GM12865 (cell line): ENCODE results near the gene THSD7B.
"Not testable (repeated sequence)": the region's sequence is repeated elsewhere in the genome, so short reads cannot be mapped to it uniquely, and the experiment has no call there.

Experiments
- DNase-seq: peaks from one replicate; pipeline ENCODE4 v3.0.0; 2010; ENCODE audit warnings: low read depth
- H3K4me3 ChIP-seq: 2 replicates; pipeline ENCODE4 v1.5.1; 2011; ENCODE audit warnings: mild to moderate bottlenecking, low read depth, low read length, control low read depth
- TF ChIP-seq, protein P1 (sequence below): IDR thresholded peaks from 2 replicates; pipeline ENCODE4 v1.5.1; 2011; ENCODE audit warnings: low read length, control low read depth, low read depth, inconsistent platforms; ENCODE audit not compliant: insufficient read depth; ENCODE audit errors: missing control alignments

THSD7B gene

DNA sequence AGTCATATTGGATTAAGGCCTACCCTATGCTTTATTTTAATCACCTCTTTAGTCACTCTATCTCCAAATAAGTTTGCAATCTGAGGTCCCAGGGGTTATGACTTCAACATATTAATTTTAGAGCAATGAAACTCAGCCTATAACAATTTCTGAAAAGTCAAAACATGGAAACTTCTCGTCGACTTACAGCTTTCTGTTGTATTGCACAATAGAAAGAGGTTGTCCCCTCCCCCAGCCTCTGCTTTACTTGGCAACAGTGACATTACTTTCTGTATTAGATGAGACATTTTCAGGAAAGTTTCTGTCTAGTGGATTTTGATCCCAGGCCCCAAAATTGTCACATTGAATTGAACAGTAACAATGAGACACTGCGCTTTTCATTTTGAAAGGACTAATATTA, 326.4 kb downstream of the THSD7B start:
- TF ChIP-seq, protein P1, sequence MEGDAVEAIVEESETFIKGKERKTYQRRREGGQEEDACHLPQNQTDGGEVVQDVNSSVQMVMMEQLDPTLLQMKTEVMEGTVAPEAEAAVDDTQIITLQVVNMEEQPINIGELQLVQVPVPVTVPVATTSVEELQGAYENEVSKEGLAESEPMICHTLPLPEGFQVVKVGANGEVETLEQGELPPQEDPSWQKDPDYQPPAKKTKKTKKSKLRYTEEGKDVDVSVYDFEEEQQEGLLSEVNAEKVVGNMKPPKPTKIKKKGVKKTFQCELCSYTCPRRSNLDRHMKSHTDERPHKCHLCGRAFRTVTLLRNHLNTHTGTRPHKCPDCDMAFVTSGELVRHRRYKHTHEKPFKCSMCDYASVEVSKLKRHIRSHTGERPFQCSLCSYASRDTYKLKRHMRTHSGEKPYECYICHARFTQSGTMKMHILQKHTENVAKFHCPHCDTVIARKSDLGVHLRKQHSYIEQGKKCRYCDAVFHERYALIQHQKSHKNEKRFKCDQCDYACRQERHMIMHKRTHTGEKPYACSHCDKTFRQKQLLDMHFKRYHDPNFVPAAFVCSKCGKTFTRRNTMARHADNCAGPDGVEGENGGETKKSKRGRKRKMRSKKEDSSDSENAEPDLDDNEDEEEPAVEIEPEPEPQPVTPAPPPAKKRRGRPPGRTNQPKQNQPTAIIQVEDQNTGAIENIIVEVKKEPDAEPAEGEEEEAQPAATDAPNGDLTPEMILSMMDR, result no peak
- no peak overlapping the region for H3K4me3 ChIP-seq
- DNase-seq, result no peak

DNA sequence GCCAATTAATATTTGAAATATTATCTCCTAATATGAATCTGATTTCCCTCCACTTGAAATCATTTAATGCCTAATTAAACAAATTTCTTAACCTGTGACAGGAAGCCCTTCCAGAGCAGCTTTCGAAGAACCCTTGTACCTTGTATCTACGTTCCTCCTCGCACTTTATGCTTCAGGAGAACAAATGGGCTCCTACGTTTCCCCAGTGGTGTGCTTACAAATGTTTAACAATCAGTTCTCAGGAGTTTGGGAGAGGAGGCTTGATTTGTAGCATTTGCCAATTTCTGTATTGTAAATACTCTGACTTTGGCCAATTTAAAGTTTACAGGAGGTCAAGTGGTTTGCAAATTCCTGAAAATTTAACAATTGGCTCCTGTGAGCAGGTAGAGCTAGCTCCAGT, 327.8 kb downstream of the THSD7B start:
- H3K4me3 ChIP-seq, result no peak overlapping the region
- TF ChIP-seq, protein P1, result no peak
- no peak for DNase-seq

DNA sequence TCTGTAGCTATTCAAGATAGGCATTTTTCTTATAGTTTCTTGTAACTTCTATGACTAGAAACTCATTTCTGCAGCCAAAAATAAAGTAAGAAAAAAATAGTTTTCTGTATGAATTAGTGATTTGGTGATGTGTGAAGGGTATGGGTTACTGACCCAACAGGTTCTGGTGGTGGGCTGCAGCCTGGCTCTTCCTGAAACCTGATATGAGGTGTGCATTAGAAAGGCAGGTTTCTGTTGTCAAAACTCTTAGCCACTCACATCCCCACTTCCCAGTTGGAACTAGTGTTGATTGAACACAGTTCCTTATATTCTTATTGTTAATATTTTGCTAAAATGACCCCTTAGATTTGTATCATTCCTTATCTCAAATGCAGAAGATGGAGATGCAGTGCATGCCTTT, 330.8 kb downstream of the THSD7B start:
- H3K4me3 ChIP-seq, result no peak overlapping the region
- TF ChIP-seq, protein P1, result no peak
- DNase-seq, result no peak

DNA sequence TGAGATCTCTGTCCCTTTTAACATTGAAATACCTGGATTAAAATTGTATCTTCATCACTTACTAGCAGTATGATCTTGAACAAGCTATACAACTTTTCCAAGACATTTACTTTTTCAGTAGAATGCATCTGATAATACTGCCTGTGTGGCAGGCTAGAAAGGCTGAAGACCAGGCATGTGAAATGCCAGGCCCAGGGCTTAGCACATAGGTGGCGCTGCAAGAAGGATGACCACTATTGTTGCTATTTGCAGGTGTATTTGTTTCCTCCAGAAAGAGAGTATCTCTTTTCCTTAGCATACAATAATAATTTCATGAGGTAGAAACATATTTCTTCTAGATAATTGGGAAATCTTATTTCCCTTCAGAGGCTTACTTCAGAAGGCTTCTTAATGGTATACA, 331.3 kb downstream of the THSD7B start:
- TF ChIP-seq, protein P1, result no peak
- H3K4me3 ChIP-seq, result no peak overlapping the region
- DNase-seq, result peak; percentile 1

DNA sequence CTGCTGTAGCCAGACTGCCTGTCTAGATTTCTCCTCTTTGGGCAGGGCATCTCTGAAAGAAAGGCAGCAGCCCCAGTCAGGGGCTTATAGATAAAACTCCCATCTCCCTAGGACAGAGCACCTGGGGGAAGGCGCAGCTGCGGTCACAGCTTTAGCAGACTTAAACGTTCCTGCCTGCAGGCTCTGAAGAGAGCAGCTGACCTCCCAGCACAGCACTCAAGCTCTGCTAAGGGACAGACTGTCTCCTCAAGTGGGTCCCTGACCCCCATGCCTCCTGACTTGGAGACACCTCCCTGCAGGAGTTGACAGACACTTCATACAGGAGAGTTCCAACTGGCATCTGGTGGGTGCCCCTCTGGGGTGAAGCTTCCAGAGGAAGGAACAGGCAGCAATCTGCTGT, 336.5 kb downstream of the THSD7B start:
- DNase-seq, H3K4me3 ChIP-seq: not testable (repeated sequence)

DNA sequence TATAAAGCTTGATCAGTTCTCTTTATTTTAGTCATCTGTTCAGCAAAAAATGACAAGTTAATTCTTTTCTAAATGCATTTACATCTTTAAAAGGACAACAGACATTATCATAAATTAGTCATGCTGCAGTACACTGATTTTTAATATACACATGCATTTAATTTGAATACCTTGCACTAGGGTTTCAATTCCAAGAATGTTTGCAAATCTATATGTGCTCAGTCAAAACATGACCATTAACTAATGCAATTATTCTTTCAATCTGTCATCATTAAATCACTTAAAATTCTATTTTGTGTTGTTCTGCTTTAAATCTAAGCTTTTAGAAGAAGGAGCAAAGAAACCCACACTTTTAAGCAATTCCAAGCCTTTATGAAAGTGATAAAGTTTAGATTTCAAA, 342.6 kb downstream of the THSD7B start:
- TF ChIP-seq, protein P1, result no peak
- DNase-seq, result no peak
- no peak overlapping the region for H3K4me3 ChIP-seq

DNA sequence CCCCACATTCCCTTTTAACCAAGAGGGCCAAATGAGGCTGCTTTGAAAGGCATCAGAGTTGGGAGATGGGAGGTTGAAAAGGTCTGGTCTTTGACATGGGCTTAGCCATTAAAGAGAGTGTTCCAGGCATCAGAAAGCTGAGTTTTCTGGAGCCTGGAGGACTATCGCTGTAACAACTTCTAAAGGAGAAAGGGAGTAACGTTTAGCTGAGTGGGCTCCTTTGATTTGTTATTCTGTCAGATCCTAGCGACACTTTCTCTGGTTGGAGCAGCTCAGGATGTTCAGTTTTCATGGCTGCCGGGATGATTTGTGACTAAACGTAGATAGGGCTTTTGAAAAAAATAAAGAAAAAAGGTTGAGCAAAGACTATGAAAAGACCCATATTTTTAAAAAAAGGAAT, 346.6 kb downstream of the THSD7B start:
- DNase-seq, result no peak
- H3K4me3 ChIP-seq, result no peak overlapping the region
- TF ChIP-seq, protein P1, result no peak
